GM21423 (cell line): Measurements from ENCODE around the gene CDKN2AIP.

Experiments used
- ATAC-seq: cut with Tn5 transposase; IDR thresholded peaks from one replicate; pipeline ENCODE4 v1.9.1; 2021; ENCODE audit warnings: mild to moderate bottlenecking, moderate library complexity; ENCODE audit not compliant: unreplicated experiment

CDKN2AIP gene

DNA sequence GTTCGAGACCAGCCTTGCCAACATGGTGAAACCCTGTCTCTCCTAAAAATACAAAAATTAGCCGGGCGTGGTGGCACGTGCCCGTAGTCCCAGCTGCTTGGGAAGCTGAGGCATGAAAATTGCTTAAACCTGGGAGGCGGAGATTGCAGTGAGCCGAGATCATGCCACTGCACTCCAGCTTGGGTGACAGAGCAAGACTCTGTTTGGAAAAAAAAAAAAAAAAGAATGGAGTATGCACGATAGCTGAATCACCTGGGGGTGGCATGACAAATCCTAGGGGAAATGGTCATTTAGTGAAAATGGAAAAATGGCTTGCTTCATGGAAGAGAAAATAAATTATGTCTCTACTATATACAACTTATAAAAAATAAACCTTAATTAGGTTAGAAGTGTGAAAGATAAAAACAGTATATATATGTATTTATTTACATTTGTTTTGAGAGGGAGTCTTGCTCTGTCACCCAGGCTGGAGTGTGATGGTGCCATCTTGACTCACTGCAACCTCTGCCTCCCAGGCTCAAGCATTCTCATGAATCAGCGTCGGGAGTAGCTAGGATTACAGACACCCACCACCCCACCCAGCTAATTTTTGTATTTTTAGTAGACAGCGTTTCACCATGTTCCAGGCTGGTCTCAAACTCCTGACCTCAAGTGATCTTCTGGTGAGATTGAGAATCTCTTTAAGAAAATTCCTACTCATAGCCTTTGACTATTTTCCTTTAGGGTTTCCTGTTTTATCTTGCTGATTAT, 41.1 kb downstream of the CDKN2AIP start:
- ATAC-seq, result no peak

DNA sequence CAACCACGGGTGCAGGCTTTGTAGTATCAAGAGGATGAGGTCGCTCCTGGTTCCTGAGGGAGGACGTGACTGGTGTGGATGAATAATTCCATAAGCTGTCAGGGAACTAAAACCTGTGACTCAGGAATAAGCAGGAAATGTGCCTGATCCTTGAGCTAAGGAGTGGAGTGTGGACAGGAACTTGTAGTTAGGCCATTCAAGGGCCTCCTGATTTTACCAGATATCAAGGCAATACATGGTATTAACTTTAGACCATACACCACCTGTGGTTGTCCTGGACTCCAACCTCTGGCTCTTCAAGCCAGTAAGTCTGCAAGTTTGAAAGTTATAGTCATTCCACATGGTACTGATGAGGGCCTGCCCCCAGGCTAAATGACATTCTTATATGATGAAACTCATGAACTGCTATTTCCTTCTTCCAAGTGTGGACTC, 48.4 kb downstream of the CDKN2AIP start:
- no peak for ATAC-seq

- ATAC-seq, result no peak
Measured at GRCh38 chr4:183493246-183493645, 48.8 kb downstream of the CDKN2AIP start.

DNA sequence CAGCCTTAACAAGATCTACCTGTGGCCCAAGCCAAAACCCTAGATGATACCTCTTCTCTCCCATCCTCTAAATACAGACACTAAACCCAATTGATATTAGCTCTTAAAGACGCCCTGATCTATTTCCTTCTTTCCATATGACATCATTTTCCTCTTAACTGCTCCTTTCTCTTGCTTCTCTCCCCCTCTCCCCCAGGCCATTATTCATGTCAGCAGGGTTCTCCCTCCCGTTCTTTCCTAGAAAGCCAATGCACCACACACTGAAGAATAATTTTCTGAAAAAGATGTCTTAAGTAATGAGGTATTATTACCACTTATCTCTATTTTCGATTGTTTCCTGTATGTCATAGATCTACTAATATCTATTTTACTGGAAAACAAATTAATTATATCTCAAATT, 50.7 kb downstream of the CDKN2AIP start:
- no peak for ATAC-seq
